ENCODE measurements around the gene KDM4C. TPM values are rescaled to one million over a fixed set of nuclear protein-coding genes. Genes with fewer than 3 reads are reported as not detected.
A peak's percentile ranks its signal among the peaks of the same experiment; 100 is the strongest.

Gene KDM4C
- total RNA-seq, 1 donor from 2014 or later: 11.1 TPM

DNA sequence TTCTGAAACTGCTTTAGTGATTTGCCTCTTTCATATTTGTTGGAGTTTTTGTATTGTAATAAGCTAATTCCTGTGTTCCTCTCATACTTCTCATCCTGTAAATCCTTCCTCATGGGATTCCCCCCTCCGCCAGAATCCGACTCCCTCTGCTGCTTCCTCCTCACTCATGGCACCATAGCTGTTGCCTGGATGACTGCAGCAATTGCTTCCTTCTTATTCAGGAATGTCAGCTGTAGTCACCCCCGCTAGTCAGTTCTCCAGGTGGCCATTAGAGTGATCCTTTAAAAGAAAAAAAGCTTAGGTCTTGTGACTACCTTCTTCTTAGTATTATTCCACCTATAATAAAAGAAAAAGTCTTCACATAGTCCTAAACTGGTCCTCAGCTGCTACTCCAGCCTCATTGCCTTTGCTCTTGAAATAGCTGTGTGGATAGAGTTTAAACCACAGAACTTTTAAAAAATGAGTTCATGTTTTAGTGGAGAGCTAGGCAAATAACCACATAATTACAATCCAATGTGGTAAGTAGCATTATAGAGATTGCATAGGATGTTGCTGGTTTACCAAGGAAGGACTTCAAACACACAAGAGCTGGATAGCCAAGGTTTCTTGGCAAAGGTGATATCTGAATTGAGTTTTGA is 227.3 kb downstream of the KDM4C start:
- Mint-ChIP-seq H3K9me3 (no peaks in the 10 kb centered on the region), H3K4me1 (peaks cover 3% of the 10 kb centered on the region), H3K27ac (no peak overlapping the region), H3K27me3 (ENCODE audit: insufficient read depth, low read depth) (no peaks in the 10 kb centered on the region), H3K36me3 (peaks cover 3% of the 10 kb centered on the region), H3K4me3 (no peak overlapping the region)
- no peak overlapping the region for H3K4me2 ChIP-seq
- peaks cover 13% of the 10 kb centered on the region for H3K4me1 ChIP-seq
- no peaks in the 10 kb centered on the region for H4K20me1 ChIP-seq (ENCODE audit: low read depth)
- no peaks in the 10 kb centered on the region for H3K79me2 ChIP-seq (ENCODE audit: low read depth)
- no peaks in the 10 kb centered on the region for H3K27me3 ChIP-seq
- no peak overlapping the region for H3K27ac ChIP-seq
- no peak overlapping the region for H2AFZ ChIP-seq (replicated peaks)
- TF ChIP-seq EZH2phosphoT487 (IDR thresholded peaks at IDR 0.05) (no peak), EZH2 (IDR thresholded peaks at IDR 0.05) (no peak)
- TF ChIP-seq, protein P1, sequence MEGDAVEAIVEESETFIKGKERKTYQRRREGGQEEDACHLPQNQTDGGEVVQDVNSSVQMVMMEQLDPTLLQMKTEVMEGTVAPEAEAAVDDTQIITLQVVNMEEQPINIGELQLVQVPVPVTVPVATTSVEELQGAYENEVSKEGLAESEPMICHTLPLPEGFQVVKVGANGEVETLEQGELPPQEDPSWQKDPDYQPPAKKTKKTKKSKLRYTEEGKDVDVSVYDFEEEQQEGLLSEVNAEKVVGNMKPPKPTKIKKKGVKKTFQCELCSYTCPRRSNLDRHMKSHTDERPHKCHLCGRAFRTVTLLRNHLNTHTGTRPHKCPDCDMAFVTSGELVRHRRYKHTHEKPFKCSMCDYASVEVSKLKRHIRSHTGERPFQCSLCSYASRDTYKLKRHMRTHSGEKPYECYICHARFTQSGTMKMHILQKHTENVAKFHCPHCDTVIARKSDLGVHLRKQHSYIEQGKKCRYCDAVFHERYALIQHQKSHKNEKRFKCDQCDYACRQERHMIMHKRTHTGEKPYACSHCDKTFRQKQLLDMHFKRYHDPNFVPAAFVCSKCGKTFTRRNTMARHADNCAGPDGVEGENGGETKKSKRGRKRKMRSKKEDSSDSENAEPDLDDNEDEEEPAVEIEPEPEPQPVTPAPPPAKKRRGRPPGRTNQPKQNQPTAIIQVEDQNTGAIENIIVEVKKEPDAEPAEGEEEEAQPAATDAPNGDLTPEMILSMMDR (IDR thresholded peaks at IDR 0.05): no peak
- no peaks in the 10 kb centered on the region for H3F3A ChIP-seq (ENCODE audit: low read depth)
- H3K36me3 ChIP-seq: no peaks in the 10 kb centered on the region
- peak; percentile 20 for DNase-seq (ENCODE audit: low spot score)
- no peak overlapping the region for H3K4me3 ChIP-seq
- no peak overlapping the region for H3K9ac ChIP-seq
- H3K9me3 ChIP-seq (ENCODE audit: low read depth): no peaks in the 10 kb centered on the region

DNA sequence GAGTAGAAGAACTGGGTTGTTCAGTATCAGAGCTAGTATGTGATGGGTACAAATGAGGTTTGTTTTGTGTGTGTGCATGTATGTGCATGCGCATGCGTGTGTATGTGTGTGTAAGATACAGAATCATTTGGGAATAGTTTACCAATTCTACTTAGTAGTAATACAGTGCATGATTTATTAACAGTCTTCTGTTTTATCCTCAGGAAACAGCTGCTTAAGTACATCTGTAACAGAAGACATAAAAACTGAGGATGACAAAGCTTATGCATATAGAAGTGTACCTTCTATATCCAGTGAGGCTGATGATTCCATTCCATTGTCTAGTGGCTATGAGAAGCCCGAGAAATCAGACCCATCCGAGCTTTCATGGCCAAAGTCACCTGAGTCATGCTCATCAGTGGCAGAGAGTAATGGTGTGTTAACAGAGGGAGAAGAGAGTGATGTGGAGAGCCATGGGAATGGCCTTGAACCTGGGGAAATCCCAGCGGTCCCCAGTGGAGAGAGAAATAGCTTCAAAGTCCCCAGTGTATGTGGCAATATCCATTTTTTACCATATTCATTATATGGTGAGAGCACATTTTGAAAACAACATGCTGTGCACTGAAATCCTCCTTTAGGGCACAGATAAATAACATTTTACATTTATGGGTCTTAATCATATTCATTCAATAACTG is 228.5 kb downstream of the KDM4C start:
- H3K27me3 ChIP-seq: no peaks in the 10 kb centered on the region
- no peak for DNase-seq (ENCODE audit: low spot score)
- no peak overlapping the region for H3K9ac ChIP-seq
- Mint-ChIP-seq H3K4me1 (peaks cover 3% of the 10 kb centered on the region), H3K36me3 (peaks cover 5% of the 10 kb centered on the region), H3K9me3 (no peaks in the 10 kb centered on the region), H3K27me3 (ENCODE audit: insufficient read depth, low read depth) (no peaks in the 10 kb centered on the region), H3K27ac (no peak overlapping the region), H3K4me3 (no peak overlapping the region)
- H3K4me3 ChIP-seq: no peak overlapping the region
- H3K36me3 ChIP-seq: no peaks in the 10 kb centered on the region
- no peaks in the 10 kb centered on the region for H4K20me1 ChIP-seq (ENCODE audit: low read depth)
- TF ChIP-seq EZH2 (IDR thresholded peaks at IDR 0.05): no peak
- TF ChIP-seq, protein P1 (IDR thresholded peaks at IDR 0.05): no peak
- no peaks in the 10 kb centered on the region for H3K79me2 ChIP-seq (ENCODE audit: low read depth)
- H3F3A ChIP-seq (ENCODE audit: low read depth): no peaks in the 10 kb centered on the region
- no peak overlapping the region for H2AFZ ChIP-seq (replicated peaks)
- no peak overlapping the region for H3K27ac ChIP-seq
- H3K4me1 ChIP-seq: peaks cover 13% of the 10 kb centered on the region
- no peaks in the 10 kb centered on the region for H3K9me3 ChIP-seq (ENCODE audit: low read depth)
- H3K4me2 ChIP-seq: no peak overlapping the region

DNA sequence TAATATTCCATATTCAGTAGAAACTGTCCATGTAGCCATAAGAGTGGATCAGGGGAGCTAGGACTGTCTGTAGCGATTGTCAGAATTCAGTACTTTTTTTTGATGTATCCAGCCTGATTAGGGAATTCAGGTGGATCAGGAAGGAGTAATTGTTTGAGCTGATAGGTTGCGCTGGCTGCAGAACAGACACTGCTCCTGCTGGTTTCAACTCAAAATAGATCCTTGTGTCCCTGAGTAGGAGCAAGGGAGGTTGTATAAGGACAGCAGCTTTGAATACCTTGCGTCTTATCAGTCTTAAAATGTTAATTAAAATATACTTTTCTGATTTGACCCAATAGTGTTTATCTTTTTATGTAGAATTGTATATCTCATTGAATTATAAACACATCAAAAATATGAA is 229.6 kb downstream of the KDM4C start:
- no peaks in the 10 kb centered on the region for H3F3A ChIP-seq (ENCODE audit: low read depth)
- no peak for DNase-seq (ENCODE audit: low spot score)
- no peak overlapping the region for H3K4me2 ChIP-seq
- Mint-ChIP-seq H3K36me3 (peaks cover 5% of the 10 kb centered on the region), H3K4me3 (no peak overlapping the region), H3K4me1 (peaks cover 3% of the 10 kb centered on the region), H3K9me3 (no peaks in the 10 kb centered on the region), H3K27me3 (ENCODE audit: insufficient read depth, low read depth) (no peaks in the 10 kb centered on the region), H3K27ac (no peak overlapping the region)
- no peak overlapping the region for H3K4me3 ChIP-seq
- peaks cover 13% of the 10 kb centered on the region for H3K4me1 ChIP-seq
- no peak overlapping the region for H3K27ac ChIP-seq
- no peak overlapping the region for H2AFZ ChIP-seq (replicated peaks)
- H3K27me3 ChIP-seq: no peaks in the 10 kb centered on the region
- H3K79me2 ChIP-seq (ENCODE audit: low read depth): no peaks in the 10 kb centered on the region
- no peak overlapping the region for H3K9ac ChIP-seq
- TF ChIP-seq EZH2 (IDR thresholded peaks at IDR 0.05): no peak
- TF ChIP-seq, protein P1 (IDR thresholded peaks at IDR 0.05): no peak
- no peak for TF ChIP-seq EZH2phosphoT487 (IDR thresholded peaks at IDR 0.05)
- H3K36me3 ChIP-seq: no peaks in the 10 kb centered on the region
- H4K20me1 ChIP-seq (ENCODE audit: low read depth): no peaks in the 10 kb centered on the region
- H3K9me3 ChIP-seq (ENCODE audit: low read depth): no peaks in the 10 kb centered on the region

Data from neural progenitor cell (in vitro differentiated cells).